NB4 (cell line): ENCODE measurements around the gene PRDM15.

Experiments used
- DNase-seq: peaks from one replicate; pipeline ENCODE4 v3.0.0; 2010; ENCODE audit warnings: low read depth
- H3K4me3 ChIP-seq: one replicate; pipeline ENCODE4 v1.5.1; 2011; ENCODE audit warnings: mild to moderate bottlenecking, low read depth, low read length, moderate library complexity
- MYC ChIP-seq: IDR thresholded peaks from 2 replicates; pipeline ENCODE4 v1.6.1; 2011; ENCODE audit warnings: low read depth, low read length
- POLR2A ChIP-seq: IDR thresholded peaks from 2 replicates; pipeline ENCODE4 v1.6.1; 2011; ENCODE audit warnings: mild to moderate bottlenecking; ENCODE audit not compliant: insufficient read length; ENCODE audit errors: extremely low read depth
- TF ChIP-seq, protein P1 (sequence below): IDR thresholded peaks from one replicate; pipeline ENCODE4 v1.5.1; 2012; ENCODE audit warnings: low read depth, low read length
- TF ChIP-seq, protein P2 (sequence below): IDR thresholded peaks from 2 replicates; pipeline ENCODE4 v1.6.1; 2011; ENCODE audit warnings: low read depth, low read length

Gene PRDM15

DNA sequence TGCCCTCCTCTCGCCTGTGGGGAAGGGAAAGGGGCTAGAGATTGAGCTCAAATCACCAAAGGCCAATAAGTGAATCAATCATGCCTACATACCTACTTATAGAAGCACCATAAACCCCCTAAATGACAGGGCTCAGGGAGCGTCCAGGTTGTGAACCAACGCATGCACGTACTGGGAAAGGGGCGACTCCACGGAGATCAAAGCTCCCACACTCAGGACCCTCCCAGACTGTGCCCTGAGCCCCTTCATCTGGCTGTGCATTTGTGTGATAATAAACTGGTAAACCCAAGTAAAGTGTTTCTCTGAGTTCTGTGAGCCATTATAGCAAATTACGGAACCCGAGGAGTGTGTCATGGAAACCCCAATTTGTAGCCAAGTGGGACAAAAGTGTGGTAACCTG, 23.8 kb upstream of the PRDM15 start:
- TF ChIP-seq MYC (no peak), POLR2A (no peak)
- TF ChIP-seq, protein P1, sequence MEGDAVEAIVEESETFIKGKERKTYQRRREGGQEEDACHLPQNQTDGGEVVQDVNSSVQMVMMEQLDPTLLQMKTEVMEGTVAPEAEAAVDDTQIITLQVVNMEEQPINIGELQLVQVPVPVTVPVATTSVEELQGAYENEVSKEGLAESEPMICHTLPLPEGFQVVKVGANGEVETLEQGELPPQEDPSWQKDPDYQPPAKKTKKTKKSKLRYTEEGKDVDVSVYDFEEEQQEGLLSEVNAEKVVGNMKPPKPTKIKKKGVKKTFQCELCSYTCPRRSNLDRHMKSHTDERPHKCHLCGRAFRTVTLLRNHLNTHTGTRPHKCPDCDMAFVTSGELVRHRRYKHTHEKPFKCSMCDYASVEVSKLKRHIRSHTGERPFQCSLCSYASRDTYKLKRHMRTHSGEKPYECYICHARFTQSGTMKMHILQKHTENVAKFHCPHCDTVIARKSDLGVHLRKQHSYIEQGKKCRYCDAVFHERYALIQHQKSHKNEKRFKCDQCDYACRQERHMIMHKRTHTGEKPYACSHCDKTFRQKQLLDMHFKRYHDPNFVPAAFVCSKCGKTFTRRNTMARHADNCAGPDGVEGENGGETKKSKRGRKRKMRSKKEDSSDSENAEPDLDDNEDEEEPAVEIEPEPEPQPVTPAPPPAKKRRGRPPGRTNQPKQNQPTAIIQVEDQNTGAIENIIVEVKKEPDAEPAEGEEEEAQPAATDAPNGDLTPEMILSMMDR, result no peak
- TF ChIP-seq, protein P2, sequence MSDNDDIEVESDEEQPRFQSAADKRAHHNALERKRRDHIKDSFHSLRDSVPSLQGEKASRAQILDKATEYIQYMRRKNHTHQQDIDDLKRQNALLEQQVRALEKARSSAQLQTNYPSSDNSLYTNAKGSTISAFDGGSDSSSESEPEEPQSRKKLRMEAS, result no peak
- no peak for DNase-seq
- H3K4me3 ChIP-seq, result no peak overlapping the region

DNA sequence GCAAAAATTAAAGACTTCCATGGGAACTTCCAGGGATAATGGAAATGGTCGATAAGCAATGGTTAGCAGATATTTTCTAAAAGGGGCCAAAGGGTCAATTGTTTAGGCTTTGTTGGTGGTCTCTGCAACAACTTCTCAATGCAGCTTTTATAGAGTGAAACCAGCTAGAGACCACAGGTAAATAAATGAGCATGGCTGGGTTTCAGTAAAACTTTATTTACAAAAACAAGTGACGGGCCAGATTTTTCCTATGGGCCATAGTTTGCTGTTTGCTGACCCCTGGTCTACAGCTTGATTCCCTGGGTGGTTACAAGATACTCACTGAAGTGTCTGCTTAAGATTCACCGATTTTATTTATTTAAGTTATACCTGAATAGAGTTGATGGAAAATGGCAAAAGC, 22.6 kb upstream of the PRDM15 start:
- DNase-seq, result no peak
- no peak overlapping the region for H3K4me3 ChIP-seq
- no peak for TF ChIP-seq MYC
- TF ChIP-seq, protein P1, result no peak
- TF ChIP-seq POLR2A, result no peak
- TF ChIP-seq, protein P2, result no peak

DNA sequence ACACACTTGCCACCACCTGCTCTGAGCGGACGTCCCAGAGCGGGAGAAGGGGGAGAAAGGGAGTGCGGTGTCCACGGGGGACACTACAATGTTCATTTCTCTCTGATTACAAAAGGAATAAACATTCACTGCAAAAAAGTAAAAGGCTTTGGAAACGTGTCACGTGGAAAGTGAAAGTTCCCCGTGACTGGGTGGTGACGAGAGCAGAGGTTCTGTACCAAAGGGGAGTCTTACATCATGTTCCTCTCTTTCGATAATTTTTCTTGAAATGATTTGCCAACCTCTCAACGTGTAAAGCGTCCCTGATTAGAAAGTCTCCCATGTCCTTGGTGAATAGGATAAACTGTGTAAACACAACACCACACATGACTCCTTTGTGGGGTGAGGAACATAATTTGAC, 22.0 kb upstream of the PRDM15 start:
- TF ChIP-seq POLR2A (no peak), MYC (no peak)
- TF ChIP-seq, protein P2, result no peak
- TF ChIP-seq, protein P1, result no peak
- H3K4me3 ChIP-seq, result no peak overlapping the region
- no peak for DNase-seq

DNA sequence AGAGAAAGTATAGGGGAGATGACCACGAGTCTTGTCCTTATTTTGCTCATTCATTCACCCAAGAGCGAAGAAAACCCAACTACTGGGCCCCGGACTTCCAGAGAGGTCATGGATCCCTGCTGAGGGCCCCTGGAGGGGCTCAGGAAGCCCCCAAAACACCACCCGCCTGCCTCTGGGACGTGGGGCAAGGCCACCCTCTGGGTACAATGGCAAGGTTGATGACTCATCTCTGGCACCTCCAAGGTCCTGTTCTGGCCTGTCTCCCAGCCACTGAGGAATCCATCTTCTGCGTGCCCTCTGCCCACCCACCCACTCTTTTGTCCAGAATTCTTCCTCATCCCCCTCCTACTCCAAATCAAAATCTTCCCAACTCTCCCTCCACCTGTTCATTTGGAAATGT, 21.3 kb upstream of the PRDM15 start:
- no peak for DNase-seq
- TF ChIP-seq, protein P2, result no peak
- TF ChIP-seq POLR2A (no peak), MYC (no peak)
- TF ChIP-seq, protein P1, result no peak
- no peak overlapping the region for H3K4me3 ChIP-seq

DNA sequence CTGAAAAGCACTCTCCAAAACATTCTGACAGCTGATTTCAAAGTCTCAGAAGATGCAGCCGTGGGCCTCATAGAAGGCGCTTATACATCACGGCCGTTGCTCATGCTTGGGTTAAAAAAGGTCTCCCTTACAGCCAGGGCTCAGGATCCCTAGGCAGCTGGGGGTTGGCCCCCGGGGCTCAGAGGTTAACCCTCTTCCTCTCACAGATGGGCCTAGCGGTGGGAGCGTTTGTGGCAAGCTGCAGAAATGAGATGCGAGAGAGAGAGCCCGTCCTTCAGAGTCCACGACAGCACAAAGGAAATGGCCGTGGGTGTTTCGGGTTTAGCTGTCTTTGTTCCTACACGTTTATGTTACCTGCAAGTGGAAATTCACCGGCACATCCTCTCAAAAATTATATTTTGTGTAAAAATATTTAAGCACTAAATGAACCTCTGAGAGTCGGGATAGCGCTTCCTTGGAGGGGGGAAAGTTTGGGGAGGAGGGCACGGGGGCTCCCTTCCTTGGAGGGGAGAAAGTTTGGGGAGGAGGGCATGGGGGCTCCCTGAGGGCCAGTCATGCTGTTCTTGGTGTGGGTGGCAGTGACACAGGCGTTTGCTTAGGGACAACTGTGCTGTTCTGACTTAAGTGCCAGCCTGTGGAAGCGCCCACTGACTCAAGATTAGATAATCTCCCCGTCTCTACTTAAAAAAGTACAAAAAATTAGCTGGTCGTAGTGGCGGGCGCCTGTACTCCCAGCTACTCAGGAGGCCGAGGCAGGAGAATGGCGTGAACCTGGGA, 20.5 kb upstream of the PRDM15 start:
- H3K4me3 ChIP-seq, result no peak overlapping the region
- no peak for DNase-seq
- TF ChIP-seq, protein P2, result no peak
- TF ChIP-seq MYC (no peak), POLR2A (no peak)
- TF ChIP-seq, protein P1, result no peak
